Omental fat pad (tissue), 4 donors: ENCODE measurements around the gene SGSM1. TPM values are rescaled to one million over a fixed set of nuclear protein-coding genes. Genes with fewer than 3 reads are reported as not detected.
"Not testable (repeated sequence)": the region's sequence is repeated elsewhere in the genome, so short reads cannot be mapped to it uniquely, and the experiment has no call there.

Experiments
- ATAC-seq: fragments of 150-250 bp; one replicate; pipeline ENCODE4 v1.9.1; 2016; ENCODE audit warnings: mild to moderate bottlenecking, moderate library complexity; ENCODE audit not compliant: low FRiP score
- DNase-seq: peaks from one replicate; pipeline ENCODE4 v3.0.0-alpha.2; 2019; ENCODE audit warnings: low spot score
- total RNA-seq, 4 donors: library from RNA; depleted of rRNA; stranded (reverse); fragments of >200 nt; gene quantifications; one replicate each; pipeline ENCODE4 v1.1.0, GENCODE V29; 2016
- TF ChIP-seq, protein P1 (sequence below), 3 donors: fragments of 450-650 bp; IDR thresholded peaks; one replicate each; pipeline ENCODE4 v1.5.1; 2016 to 2017; ENCODE audit warnings: antibody characterized with exemption in 3 of 3, mild to moderate bottlenecking in 3 of 3, moderate library complexity in 2 of 3

The SGSM1 gene
- total RNA-seq, 4 donors from 2014 or later: 0.12 to 2.4 (median 0.62) TPM

- ATAC-seq: no peak
- no peak for DNase-seq
- TF ChIP-seq, protein P1, sequence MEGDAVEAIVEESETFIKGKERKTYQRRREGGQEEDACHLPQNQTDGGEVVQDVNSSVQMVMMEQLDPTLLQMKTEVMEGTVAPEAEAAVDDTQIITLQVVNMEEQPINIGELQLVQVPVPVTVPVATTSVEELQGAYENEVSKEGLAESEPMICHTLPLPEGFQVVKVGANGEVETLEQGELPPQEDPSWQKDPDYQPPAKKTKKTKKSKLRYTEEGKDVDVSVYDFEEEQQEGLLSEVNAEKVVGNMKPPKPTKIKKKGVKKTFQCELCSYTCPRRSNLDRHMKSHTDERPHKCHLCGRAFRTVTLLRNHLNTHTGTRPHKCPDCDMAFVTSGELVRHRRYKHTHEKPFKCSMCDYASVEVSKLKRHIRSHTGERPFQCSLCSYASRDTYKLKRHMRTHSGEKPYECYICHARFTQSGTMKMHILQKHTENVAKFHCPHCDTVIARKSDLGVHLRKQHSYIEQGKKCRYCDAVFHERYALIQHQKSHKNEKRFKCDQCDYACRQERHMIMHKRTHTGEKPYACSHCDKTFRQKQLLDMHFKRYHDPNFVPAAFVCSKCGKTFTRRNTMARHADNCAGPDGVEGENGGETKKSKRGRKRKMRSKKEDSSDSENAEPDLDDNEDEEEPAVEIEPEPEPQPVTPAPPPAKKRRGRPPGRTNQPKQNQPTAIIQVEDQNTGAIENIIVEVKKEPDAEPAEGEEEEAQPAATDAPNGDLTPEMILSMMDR (IDR thresholded peaks at IDR 0.05): no peak
Observed at GRCh38 chr22:24830205-24830979, 24.4 kb downstream of the SGSM1 start.

DNA sequence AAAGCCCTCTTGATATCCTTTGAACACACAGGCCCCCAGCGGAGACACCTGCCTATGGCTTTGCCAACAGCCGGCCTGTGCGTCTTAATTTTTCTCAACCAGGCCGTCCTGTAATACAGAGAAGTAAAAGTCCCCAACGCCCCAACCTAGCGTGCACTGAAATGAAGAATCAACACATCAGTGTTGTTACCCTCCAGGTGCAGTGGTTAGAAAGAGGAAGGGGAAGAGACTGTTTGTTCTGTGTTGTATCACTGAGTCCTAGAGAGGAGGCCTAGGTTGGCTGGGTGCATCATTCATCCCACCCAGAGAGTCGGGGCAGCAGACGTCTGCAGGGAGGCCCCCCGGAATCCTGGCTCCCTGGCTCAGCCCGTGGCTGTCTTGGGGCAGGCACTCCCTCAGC lies 25.7 kb downstream of the SGSM1 start:
- no peak for ATAC-seq
- no peak for DNase-seq
- TF ChIP-seq, protein P1 (IDR thresholded peaks at IDR 0.05): no peak

GRCh38 chr22:24833881-24834495 lies 28.0 kb downstream of the SGSM1 start:
- DNase-seq (no peak), ATAC-seq (no peak)
- TF ChIP-seq, protein P1 (IDR thresholded peaks at IDR 0.05): no peak

DNA sequence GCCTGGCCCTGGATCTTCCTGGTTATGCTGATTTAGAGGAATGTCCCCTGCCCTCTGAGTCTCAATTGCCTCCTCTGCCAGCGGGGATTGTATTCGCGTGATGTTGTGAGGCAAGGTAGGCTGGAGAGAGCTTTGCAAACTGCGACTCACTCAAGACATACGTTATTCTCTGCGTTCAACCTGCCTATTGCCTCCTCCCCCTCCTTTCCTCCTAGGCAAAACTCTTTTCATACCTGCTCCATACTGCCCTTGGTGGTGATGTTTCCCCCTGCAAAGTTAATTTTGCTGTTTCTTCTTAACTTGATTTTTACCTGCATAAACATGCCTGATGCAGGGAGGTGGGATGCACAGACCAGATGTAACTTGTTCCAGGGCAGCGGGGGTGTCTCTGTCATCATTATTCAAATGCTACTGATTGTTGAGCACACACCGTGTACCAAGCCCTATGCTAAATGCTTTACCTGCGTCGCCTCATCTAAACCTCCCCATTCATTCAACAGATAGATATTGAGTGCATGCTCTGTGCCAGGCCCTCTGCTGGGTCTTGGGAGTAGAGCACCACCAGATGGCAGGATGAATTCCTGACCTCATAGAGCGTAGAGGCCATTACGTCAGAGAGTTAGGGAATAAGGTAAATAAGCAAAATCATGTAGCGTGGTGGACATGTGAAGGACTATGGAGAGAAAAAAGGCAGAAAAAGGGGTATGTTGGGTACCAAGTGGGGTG lies 29.0 kb downstream of the SGSM1 start:
- TF ChIP-seq, protein P1 (IDR thresholded peaks at IDR 0.05): no peak
- no peak for ATAC-seq
- no peak for DNase-seq

DNA sequence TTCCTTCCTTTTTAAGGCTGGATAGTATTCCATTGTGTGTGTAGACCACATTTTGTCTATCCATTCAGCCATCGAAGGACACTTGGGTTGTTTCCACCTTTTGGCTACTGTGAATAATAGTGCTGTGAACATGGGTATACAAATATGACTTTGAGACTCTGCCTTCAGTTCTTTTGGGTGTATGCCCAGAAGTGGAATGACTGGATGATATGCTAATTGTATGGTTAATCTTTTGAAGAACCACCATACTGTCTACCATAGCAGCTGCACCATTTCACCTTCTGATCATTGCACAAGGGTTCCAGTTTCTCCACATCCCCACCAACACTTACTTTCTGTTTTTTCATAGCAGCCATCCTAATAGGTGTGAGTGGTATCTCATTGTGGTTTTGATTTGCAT lies 30.3 kb downstream of the SGSM1 start:
- no peak for DNase-seq
- ATAC-seq: no peak
- TF ChIP-seq, protein P1 (IDR thresholded peaks at IDR 0.05): no peak

DNA sequence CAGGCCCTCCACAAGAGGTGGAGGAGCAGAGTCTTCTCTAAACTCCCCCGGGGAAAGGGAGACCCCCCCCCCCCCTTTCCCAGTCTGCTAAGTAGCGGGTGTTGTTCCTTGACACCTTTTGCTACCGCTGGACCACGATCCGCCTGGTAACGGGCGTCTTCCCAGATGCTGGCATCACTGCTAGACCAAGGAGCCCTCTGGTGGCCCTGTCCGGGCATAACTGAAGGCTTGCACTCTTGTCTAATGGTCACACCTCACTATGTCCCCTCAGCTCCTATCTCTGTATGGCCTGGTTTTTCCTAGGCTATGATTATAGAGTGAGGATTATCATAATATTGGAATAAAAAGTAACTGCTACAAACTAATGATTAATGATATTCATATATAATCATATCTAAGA lies 31.5 kb downstream of the SGSM1 start:
- not testable (repeated sequence) for DNase-seq, ATAC-seq

GRCh38 chr22:24841261-24841660 lies 35.2 kb downstream of the SGSM1 start:
- DNase-seq (no peak), ATAC-seq (no peak)
- TF ChIP-seq, protein P1 (IDR thresholded peaks at IDR 0.05): no peak
